HG03469 (cell line): Measurements from ENCODE around the gene KRTAP5-9.
"Not testable (repeated sequence)": the region's sequence is repeated elsewhere in the genome, so short reads cannot be mapped to it uniquely, and the experiment has no call there.

ENCODE experiments used
- ATAC-seq: cut with Tn5 transposase; IDR thresholded peaks from one replicate; pipeline ENCODE4 v1.9.1; 2021; ENCODE audit warnings: mild to moderate bottlenecking, moderate library complexity, moderate number of reproducible peaks; ENCODE audit not compliant: unreplicated experiment

KRTAP5-9 gene

DNA sequence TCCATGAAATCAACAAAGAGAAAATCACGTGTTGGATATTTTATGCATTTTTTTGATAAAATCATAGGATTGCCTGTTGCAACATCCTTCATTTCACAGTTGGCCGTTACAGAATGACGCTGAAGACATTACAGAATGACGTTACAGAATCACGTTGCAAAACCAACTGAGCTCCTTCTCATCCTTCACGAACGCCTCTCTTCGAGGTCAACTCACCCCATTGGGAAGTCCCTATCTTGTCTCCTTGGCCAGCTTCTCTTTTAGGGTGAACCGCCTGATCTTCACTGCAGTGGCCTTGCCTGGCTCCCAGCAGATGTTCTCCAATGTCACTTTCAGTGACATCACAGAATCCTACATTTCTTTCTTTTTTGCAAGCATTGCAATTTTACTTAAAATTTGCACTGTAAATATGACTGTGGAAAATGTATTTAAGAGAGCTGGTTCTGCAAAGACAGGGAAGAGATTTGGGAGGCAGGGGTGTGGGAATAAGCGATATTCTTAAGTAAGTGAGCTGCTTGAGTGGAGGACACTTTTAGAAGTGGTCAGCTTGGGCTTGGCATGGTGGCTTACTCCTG lies 16.1 kb upstream of the KRTAP5-9 start:
- no peak for ATAC-seq

DNA sequence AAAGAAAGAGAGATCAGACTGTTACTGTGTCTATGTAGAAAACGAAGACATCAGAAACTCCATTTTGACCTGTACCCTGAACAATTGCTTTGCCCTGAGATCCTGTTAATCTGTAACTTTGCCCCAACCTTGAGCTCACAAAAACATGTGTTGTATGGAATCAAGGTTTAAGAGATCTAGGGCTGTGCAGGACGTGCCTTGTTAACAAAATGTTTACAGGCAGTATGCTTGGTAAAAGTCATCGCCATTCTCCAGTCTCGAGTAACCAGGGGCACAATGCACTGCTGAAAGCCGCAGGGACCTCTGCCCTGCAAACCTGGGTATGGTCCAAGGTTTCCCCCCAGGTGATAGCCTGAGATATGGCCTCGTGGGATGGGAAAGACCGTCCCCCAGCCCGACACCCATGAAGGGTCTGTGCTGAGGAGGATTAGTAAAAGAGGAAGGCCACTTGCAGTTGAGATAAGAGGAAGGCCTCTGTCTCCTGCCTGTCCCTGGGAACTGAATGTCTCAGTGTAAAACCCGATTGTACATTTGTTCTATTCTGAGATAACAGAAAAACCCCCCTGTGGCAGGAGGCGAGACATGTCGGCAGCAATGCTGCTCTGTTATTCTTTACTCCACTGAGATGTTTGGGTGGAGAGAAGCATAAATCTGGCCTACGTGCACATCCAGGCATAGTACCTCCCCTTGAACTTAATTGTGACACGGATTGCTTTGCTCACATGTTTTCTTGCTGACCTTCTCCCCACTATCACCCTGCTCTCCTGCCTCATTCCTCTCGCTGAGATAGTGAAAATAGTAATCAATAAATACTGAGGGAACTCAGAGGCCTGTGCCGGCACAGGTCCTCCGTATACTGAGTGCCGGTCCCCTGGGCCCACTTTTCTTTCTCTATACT lies 13.3 kb upstream of the KRTAP5-9 start:
- not testable (repeated sequence) for ATAC-seq

GRCh38 chr11:71535825-71536224 lies 12.4 kb upstream of the KRTAP5-9 start:
- no peak for ATAC-seq

GRCh38 chr11:71537537-71537936 lies 10.7 kb upstream of the KRTAP5-9 start:
- no peak for ATAC-seq

DNA sequence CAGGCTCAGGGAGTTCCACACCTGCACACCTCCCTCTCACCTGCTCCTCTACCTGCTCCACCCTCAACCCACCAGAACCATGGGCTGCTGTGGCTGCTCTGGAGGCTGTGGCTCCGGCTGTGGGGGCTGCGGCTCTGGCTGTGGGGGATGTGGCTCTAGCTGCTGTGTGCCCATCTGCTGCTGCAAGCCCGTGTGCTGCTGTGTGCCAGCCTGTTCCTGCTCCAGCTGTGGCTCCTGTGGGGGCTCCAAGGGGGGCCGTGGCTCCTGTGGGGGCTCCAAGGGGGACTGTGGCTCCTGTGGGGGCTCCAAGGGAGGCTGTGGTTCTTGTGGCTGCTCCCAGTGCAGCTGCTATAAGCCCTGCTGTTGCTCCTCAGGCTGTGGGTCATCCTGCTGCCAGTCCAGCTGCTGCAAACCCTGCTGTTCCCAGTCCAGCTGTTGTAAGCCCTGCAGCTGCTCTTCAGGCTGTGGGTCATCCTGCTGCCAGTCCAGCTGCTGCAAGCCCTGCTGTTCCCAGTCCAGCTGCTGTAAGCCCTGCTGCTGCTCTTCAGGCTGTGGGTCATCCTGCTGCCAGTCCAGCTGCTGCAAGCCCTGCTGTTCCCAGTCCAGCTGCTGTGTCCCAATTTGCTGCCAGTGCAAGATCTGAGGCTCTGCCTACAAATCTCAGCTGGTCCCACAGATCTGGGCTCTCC lies 10.1 kb upstream of the KRTAP5-9 start, which contains the start of gene KRTAP5-8:
Gene KRTAP5-8, plus strand, starts transcription at position 49 of the 689 bp plus-strand sequence. Its CDS starts 31 bp downstream, at position 80.
- not testable (repeated sequence) for ATAC-seq

- ATAC-seq, result no peak
Measured at GRCh38 chr11:71538666-71538990, 9.6 kb upstream of the KRTAP5-9 start.

DNA sequence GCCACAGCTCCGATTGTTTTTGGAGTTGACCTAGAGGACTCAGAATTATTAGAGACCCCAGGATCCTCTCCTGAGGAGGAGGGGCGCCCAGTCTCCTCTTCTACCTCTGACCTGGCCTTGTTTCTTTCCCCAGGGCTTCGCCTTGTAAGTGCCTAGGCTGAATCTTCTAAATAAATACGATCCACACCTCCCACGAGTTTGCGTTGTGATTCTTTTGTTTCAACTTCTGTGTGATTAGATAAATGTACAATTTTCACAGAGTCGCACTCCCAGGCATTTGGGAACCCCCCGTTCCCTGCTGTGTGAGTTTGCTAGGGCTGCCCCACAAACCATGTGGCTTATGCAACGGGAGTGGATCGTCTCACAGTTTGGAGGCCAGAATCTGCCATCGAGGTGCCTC lies 9.2 kb upstream of the KRTAP5-9 start:
- ATAC-seq, result no peak

GRCh38 chr11:71539971-71540370 lies 8.2 kb upstream of the KRTAP5-9 start:
- ATAC-seq, result not testable (repeated sequence)

GRCh38 chr11:71540521-71541304 lies 7.5 kb upstream of the KRTAP5-9 start:
- not testable (repeated sequence) for ATAC-seq

DNA sequence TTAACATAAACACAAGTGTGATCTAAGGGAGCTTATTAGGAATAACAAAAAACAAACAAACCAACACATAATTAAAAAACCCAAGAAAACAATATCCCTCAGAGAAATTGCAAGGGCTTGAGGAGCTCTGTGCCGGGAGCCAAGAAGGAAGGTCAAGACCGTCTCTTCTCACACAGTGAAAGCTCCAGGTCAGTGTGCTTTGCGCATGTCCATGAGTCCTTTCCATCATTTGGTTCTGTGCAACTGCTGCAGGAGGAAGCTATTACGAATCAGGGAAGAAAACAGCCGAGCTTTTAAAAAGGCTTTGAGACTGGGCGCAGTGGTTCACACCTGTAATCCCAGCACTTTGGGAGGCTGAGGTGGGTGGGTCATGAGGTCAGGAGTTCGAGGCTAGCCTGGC lies 5.8 kb upstream of the KRTAP5-9 start:
- ATAC-seq, result no peak

- no peak for ATAC-seq
Measured at GRCh38 chr11:71542879-71543777, 5.1 kb upstream of the KRTAP5-9 start.

GRCh38 chr11:71543866-71544265 lies 4.4 kb upstream of the KRTAP5-9 start:
- no peak for ATAC-seq

DNA sequence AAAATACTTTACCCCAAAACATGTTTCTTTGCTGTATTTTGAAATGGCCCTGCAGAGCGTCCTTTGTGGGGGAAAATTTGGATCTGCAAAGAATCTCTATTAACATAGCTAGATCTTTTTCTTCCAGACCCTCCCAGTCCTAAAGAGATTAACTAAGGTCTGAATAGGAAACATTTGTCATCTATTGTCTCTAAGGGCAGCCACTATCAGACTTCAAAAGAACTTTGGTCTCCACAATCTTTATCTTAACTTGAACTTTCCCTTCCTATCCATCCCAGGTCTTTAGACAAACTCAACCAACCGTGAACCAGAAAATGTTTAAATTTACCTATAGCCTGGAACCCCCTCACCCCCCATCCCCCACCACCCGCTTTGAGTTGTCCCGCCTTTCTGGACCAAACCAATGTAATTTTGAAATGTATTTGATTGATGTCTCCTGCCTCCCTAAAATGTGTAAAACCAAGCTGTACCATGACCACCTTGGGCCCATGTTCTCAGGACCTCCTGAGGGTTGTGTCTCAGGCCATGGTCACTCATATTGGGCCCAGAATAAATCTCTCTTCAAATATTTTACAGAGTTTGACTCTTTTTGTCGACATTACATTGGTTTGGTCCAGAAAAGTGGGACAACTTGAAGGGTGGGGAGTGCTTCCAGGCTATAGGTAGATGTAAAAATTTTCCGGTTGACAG lies 3.5 kb upstream of the KRTAP5-9 start:
- ATAC-seq, result no peak

GRCh38 chr11:71545405-71545966 lies 2.7 kb upstream of the KRTAP5-9 start:
- ATAC-seq, result no peak

DNA sequence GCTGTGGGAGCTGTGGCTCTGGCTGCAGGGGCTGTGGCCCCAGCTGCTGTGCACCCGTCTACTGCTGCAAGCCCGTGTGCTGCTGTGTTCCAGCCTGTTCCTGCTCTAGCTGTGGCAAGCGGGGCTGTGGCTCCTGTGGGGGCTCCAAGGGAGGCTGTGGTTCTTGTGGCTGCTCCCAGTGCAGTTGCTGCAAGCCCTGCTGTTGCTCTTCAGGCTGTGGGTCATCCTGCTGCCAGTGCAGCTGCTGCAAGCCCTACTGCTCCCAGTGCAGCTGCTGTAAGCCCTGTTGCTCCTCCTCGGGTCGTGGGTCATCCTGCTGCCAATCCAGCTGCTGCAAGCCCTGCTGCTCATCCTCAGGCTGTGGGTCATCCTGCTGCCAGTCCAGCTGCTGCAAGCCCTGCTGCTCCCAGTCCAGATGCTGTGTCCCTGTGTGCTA lies 514 bp downstream of the KRTAP5-9 start:
- no peak for ATAC-seq

DNA sequence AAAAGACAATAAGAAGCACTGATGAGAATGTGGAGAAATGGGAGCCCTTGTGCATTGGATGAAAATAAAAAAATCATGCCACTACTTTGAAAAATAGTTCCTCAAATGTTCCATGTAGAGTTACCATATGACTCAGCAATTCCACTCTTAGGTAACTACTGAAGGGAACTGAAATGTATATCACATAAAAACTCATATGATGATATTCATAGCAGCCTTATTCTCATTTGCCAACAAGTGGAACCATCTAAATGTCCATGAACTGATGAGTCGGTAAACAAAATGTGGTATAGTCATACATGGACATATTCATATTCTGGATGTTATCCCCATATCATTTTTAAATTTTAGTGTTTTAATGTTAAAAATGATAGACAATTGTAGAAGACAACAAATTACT lies 3.5 kb downstream of the KRTAP5-9 start:
- ATAC-seq, result no peak

GRCh38 chr11:71554996-71555395 lies 6.8 kb downstream of the KRTAP5-9 start:
- ATAC-seq, result no peak

- ATAC-seq, result no peak
Measured at GRCh38 chr11:71555508-71555907, 7.3 kb downstream of the KRTAP5-9 start.

GRCh38 chr11:71556018-71556417 lies 7.8 kb downstream of the KRTAP5-9 start:
- ATAC-seq, result no peak
